ENCODE results near the gene AS3MT.

- TF ChIP-seq CTCF (IDR thresholded peaks at IDR 0.05), result no peak
- no peak for TF ChIP-seq JUND (IDR thresholded peaks at IDR 0.05)
- TF ChIP-seq POLR2AphosphoS5 (IDR thresholded peaks at IDR 0.05; ENCODE audit: low read depth, low read length), result no peak
- TF ChIP-seq FOXM1 (IDR thresholded peaks at IDR 0.05; ENCODE audit: low read depth), result no peak
- TF ChIP-seq MXI1 (IDR thresholded peaks at IDR 0.05; ENCODE audit: low read depth, low read length), result no peak
- no peak for TF ChIP-seq EZH2phosphoT487 (IDR thresholded peaks at IDR 0.05; ENCODE audit: borderline replicate concordance, low read depth)
- no peak for TF ChIP-seq ZBTB33 (IDR thresholded peaks at IDR 0.05; ENCODE audit: borderline replicate concordance, low read depth)
- no peak for TF ChIP-seq MEF2A (IDR thresholded peaks at IDR 0.05; ENCODE audit: borderline replicate concordance, low read depth)
- TF ChIP-seq GABPA (IDR thresholded peaks at IDR 0.05; ENCODE audit: low read depth), result no peak
- TF ChIP-seq TEAD4 (IDR thresholded peaks at IDR 0.05; ENCODE audit: borderline replicate concordance, insufficient read depth), result no peak
- no peak for TF ChIP-seq USF2 (IDR thresholded peaks at IDR 0.05; ENCODE audit: borderline replicate concordance, low read depth, low read length)
- TF ChIP-seq NFIC (IDR thresholded peaks at IDR 0.05; ENCODE audit: borderline replicate concordance), result no peak
- no peak for TF ChIP-seq RCOR1 (IDR thresholded peaks at IDR 0.05; ENCODE audit: low read length)
These were observed 23.8 kb upstream of the AS3MT start for GRCh38 chr10:102845352-102845902.

Data from SK-N-SH (cell line).